ENCODE data around the gene PRKAG2. TPM values are rescaled to one million over a fixed set of nuclear protein-coding genes. Genes with fewer than 3 reads are reported as not detected.

Gene PRKAG2
- total RNA-seq, 4 donors from 2014 or later: 38.8 to 94.4 (median 73.2) TPM

GRCh38 chr7:151895631-151896031 lies 18.7 kb upstream of the PRKAG2 start:
- no peak overlapping the region for H3K27ac ChIP-seq
- no peaks in the 10 kb centered on the region for H3K36me3 ChIP-seq
- no peak overlapping the region for H3K4me3 ChIP-seq
- TF ChIP-seq CTCF (IDR thresholded peaks at IDR 0.05): no peak
- no peak for TF ChIP-seq POLR2A (IDR thresholded peaks at IDR 0.05)
- peaks cover 0 to 27% (median 0%) of the 10 kb centered on the region in 4 donors for H3K4me1 ChIP-seq
- peak in 1 of 3 donors; percentile 28 for DNase-seq
- H3K9me3 ChIP-seq: no peaks in the 10 kb centered on the region
- no peaks in the 10 kb centered on the region for H3K27me3 ChIP-seq

DNA sequence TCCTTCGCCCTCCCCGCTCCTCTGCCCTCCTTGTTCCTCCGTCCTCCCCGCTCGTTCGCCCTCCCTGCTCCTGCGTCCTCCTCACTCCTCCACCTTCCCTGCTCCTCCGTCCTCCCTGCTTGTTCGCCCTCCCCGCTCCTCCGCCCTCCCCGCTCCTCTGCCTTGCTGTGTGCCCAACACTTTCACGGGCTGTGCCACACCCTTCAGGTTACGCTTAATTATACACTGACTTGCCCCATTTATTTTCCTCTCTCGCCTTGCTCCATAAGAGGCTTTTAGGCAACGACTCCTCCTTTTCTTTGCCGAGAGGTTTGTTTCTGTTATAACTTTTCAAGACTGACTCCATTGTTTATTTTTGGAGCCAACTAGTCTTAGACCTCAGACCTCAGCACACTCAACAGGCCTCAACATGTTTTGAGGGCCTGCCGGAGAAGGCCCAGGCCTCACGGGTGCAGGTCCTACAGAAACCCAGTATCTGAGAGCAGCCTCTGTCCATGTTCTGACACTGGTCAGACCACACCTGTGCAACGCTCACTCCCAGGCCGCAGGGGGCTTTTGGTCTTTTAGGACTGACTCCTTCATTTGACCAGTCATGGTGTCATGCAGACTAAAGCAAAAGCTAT lies 18.2 kb upstream of the PRKAG2 start:
- H3K4me1 ChIP-seq: peaks cover 0 to 29% (median 0%) of the 10 kb centered on the region in 4 donors
- TF ChIP-seq POLR2A (IDR thresholded peaks at IDR 0.05) (no peak), CTCF (IDR thresholded peaks at IDR 0.05) (no peak)
- H3K4me3 ChIP-seq: no peak overlapping the region
- no peak overlapping the region for H3K27ac ChIP-seq
- H3K27me3 ChIP-seq: no peaks in the 10 kb centered on the region
- H3K36me3 ChIP-seq: no peaks in the 10 kb centered on the region
- peak in 1 of 3 donors; percentile 41 for DNase-seq
- H3K9me3 ChIP-seq: no peaks in the 10 kb centered on the region

- H3K4me3 ChIP-seq: no peak overlapping the region
- no peaks in the 10 kb centered on the region for H3K9me3 ChIP-seq
- peak in 1 of 3 donors; percentile 67 for DNase-seq
- peaks cover 0 to 29% (median 0%) of the 10 kb centered on the region in 4 donors for H3K4me1 ChIP-seq
- H3K36me3 ChIP-seq: no peaks in the 10 kb centered on the region
- peak overlapping the region in 1 of 4 donors; percentile 60 for H3K27ac ChIP-seq
- no peaks in the 10 kb centered on the region for H3K27me3 ChIP-seq
- TF ChIP-seq CTCF (IDR thresholded peaks at IDR 0.05) (no peak), POLR2A (IDR thresholded peaks at IDR 0.05) (no peak)
Measured at GRCh38 chr7:151894111-151895007, 17.4 kb upstream of the PRKAG2 start.

GRCh38 chr7:151893405-151893923 lies 16.5 kb upstream of the PRKAG2 start:
- no peak overlapping the region for H3K4me3 ChIP-seq
- H3K27me3 ChIP-seq: no peaks in the 10 kb centered on the region
- no peak overlapping the region for H3K27ac ChIP-seq
- no peaks in the 10 kb centered on the region for H3K36me3 ChIP-seq
- DNase-seq: no peak
- TF ChIP-seq CTCF (IDR thresholded peaks at IDR 0.05): no peak
- H3K9me3 ChIP-seq: no peaks in the 10 kb centered on the region
- H3K4me1 ChIP-seq: peaks cover 0 to 29% (median 0%) of the 10 kb centered on the region in 4 donors

DNA sequence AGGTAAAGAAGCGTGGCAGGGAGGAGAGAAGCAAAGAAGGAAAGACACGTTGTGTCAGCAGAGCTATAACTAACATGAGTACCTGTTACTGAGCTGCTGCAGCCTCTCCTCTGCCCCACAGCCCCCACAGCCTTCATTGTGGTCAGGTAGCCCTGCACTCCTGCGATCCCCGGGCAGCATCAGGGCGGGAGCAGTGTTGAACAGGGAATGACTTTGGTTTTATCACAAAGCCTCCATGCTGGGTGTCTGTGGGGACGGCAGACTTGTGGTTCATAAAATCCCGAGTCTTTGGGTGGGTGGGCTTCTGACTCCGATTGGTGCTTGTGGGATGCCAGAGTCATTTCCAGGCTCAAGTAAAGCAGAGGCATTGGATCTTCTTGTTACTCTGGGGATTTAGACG lies 14.8 kb upstream of the PRKAG2 start:
- DNase-seq: no peak
- no peaks in the 10 kb centered on the region for H3K27me3 ChIP-seq
- no peak overlapping the region for H3K4me3 ChIP-seq
- TF ChIP-seq CTCF (IDR thresholded peaks at IDR 0.05): no peak
- H3K36me3 ChIP-seq: no peaks in the 10 kb centered on the region
- H3K27ac ChIP-seq: no peak overlapping the region
- H3K4me1 ChIP-seq: peaks cover 0 to 29% (median 0%) of the 10 kb centered on the region in 4 donors
- H3K9me3 ChIP-seq: no peaks in the 10 kb centered on the region

Measured in Peyer's patch (tissue), 4 donors.